WERI-Rb-1 (cell line): Measurements from ENCODE around the gene MEPE.

Experiments
- DNase-seq: peaks from one replicate; pipeline ENCODE4 v3.0.0-alpha.2; 2020
- H3K27ac ChIP-seq: fragments of 250-450 bp; sonication (Bioruptor Pico); 2 replicates; pipeline ENCODE4 v1.5.1; 2020; ENCODE audit warnings: mild to moderate bottlenecking, moderate library complexity
- H3K27me3 ChIP-seq: fragments of 250-450 bp; sonication (Bioruptor Pico); 2 replicates; pipeline ENCODE4 v1.5.1; 2021; ENCODE audit warnings: mild to moderate bottlenecking, low read depth, moderate library complexity; ENCODE audit not compliant: insufficient read depth, severe bottlenecking
- H3K36me3 ChIP-seq: fragments of 250-450 bp; sonication (Bioruptor Pico); 2 replicates; pipeline ENCODE4 v1.5.1; 2020; ENCODE audit warnings: mild to moderate bottlenecking, moderate library complexity
- H3K4me3 ChIP-seq: 2 replicates; pipeline ENCODE4 v1.5.1; 2011; ENCODE audit warnings: low read depth, mild to moderate bottlenecking, control low read depth, low read length
- H3K9me3 ChIP-seq: fragments of 250-450 bp; sonication (Bioruptor Pico); 2 replicates; pipeline ENCODE4 v1.5.1; 2021; ENCODE audit warnings: mild to moderate bottlenecking, moderate library complexity; ENCODE audit not compliant: severe bottlenecking
- CTCF ChIP-seq: IDR thresholded peaks from 2 replicates; pipeline ENCODE4 v1.5.1; 2011; ENCODE audit warnings: low read depth, mild to moderate bottlenecking, control low read depth, inconsistent platforms, low read length

The MEPE gene

GRCh38 chr4:87875191-87875590 is 42.4 kb downstream of the MEPE start:
- DNase-seq: no peak
- Histone ChIP-seq H3K27ac (no peak overlapping the region), H3K27me3 (no peaks in the 10 kb centered on the region), H3K4me3 (no peak overlapping the region), H3K9me3 (no peaks in the 10 kb centered on the region), H3K36me3 (no peaks in the 10 kb centered on the region)
- no peak for TF ChIP-seq CTCF

DNA sequence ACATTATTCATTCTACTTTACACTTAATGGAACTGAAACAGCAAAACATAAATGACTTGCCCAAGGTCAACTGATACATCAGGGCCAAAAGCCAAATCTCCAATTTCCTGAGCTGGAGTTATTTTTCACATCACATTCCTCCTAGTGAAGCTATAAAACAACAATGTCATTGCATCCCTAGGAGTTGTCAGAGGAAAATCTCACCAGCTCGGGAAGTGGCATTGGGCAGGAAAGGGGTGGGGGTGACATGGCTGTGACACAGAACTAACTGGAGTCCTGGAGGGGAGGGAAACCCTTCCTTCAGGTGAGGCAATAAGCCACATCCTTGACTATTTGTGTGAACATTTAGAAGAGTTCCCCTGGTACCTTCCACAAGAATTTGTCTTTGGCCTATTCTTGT is 47.3 kb downstream of the MEPE start:
- Histone ChIP-seq H3K4me3 (no peak overlapping the region), H3K36me3 (no peaks in the 10 kb centered on the region), H3K9me3 (no peaks in the 10 kb centered on the region), H3K27me3 (no peaks in the 10 kb centered on the region), H3K27ac (no peak overlapping the region)
- DNase-seq: no peak
- TF ChIP-seq CTCF: no peak

DNA sequence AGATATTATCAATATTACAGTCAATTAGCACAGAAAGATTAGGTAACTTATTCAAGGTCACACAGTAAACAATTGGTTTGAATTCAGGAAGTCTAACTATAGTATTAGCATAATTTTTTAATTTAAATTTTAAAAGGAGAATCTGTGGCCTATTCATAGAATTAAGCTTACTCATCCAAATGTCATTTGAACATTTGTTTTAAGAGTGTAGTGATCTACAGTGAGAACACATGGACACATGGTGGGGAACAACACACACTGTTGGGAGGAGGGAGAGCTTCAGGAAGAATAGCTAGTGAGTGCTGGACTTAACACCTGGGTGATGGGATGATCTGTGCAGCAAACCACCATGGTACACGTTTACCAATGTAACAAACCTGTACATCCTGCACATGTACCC is 48.3 kb downstream of the MEPE start:
- DNase-seq: no peak

GRCh38 chr4:87882321-87882720 is 49.6 kb downstream of the MEPE start:
- Histone ChIP-seq H3K36me3 (no peaks in the 10 kb centered on the region), H3K27ac (no peak overlapping the region), H3K27me3 (no peaks in the 10 kb centered on the region), H3K4me3 (no peak overlapping the region), H3K9me3 (no peaks in the 10 kb centered on the region)
- DNase-seq: no peak
- TF ChIP-seq CTCF: no peak

More for the DNA sequence above, 48.3 kb downstream of the MEPE start:
- H3K36me3 ChIP-seq: no peaks in the 10 kb centered on the region
- no peak for TF ChIP-seq CTCF
- H3K4me3 ChIP-seq: no peak overlapping the region
- no peak overlapping the region for H3K27ac ChIP-seq
- H3K9me3 ChIP-seq: no peaks in the 10 kb centered on the region
- H3K27me3 ChIP-seq: no peaks in the 10 kb centered on the region

DNA sequence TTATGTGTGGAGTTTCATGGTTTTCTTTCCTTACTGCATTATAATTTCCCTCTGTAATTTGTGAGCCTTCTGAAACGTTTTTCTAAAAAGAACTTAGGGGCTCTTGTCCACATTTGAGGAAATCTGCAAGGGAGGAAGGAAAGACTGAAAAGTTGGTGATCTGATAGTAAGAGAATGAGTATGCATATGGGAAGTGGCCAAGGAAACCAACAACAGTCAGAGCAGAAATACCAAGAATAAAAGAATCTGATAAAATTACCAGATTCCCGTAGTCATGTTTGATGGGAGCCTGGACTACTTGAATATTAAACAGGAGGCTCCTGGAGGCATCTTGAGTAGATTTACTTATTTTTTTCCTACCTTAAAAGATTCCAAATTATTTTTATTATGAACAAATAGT is 50.1 kb downstream of the MEPE start:
- Histone ChIP-seq H3K27me3 (no peaks in the 10 kb centered on the region), H3K9me3 (no peaks in the 10 kb centered on the region), H3K4me3 (no peak overlapping the region), H3K27ac (no peak overlapping the region), H3K36me3 (no peaks in the 10 kb centered on the region)
- no peak for TF ChIP-seq CTCF
- DNase-seq: no peak

DNA sequence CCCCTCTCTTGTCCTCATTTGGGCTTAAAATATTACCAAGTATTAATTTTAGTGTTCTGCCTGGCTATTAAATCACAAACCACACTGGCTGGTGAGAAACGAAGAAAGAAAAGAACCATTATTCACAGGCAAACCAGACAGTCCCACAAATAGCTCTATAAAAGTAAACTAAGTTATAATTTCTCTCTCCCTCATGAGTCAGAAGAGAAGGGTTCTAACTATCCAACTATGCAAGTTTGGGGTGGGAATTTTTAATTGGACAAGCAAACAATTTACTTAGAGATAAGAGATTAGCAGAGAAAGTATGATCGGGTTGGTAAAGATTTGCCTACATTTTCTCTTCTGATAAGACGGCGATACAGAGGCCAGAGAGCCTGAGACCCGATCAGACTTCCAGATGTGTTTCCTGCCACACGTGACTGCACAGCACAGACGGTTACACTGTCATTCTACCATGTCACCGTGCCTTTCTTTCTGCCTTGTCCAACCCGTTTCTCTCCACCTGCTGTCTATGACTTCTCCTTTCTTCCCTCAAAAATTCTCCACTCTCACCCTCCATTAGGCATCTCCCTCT is 52.3 kb downstream of the MEPE start:
- Histone ChIP-seq H3K36me3 (no peaks in the 10 kb centered on the region), H3K4me3 (no peak overlapping the region), H3K27ac (no peak overlapping the region), H3K9me3 (peaks cover 3% of the 10 kb centered on the region), H3K27me3 (no peaks in the 10 kb centered on the region)
- no peak for DNase-seq
- TF ChIP-seq CTCF: no peak
